ENCODE measurements around the gene CREB3.

DNA sequence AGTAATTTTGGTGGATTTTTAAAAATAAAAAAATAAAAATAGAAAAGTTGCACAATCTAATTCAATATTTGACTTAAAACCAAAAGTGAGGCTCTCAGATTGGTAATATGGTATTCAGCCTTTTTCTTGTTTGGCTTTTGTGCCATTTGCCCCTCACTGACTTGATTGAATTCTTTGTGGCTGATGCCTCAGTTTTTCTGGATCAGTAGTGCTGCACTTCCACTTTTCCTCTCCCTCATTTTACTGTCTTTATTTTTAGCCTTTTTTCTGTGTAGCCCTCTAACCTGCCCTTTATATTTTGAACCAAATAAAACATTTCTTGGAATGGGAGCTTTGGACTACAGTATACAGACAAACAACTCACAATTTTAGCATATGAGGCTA is 25.4 kb downstream of the CREB3 start:
- no peak for TF ChIP-seq CTCF (conservative IDR thresholded peaks at IDR 0.05)
- TF ChIP-seq EZH2 (IDR thresholded peaks at IDR 0.05; ENCODE audit: low read depth) = no peak

Measured in PC-9 (cell line).